Fibroblast of skin of scalp (primary cell): ENCODE data around the gene CCL17.
"Not testable (repeated sequence)": the region's sequence is repeated elsewhere in the genome, so short reads cannot be mapped to it uniquely, and the experiment has no call there.

Experiments
- DNase-seq: peaks from one replicate; pipeline ENCODE4 v3.0.0-alpha.2; 2013

The CCL17 gene

GRCh38 chr16:57432989-57433388 is 28.4 kb downstream of the CCL17 start:
- no peak for DNase-seq

GRCh38 chr16:57434003-57434402 is 29.4 kb downstream of the CCL17 start:
- no peak for DNase-seq

DNA sequence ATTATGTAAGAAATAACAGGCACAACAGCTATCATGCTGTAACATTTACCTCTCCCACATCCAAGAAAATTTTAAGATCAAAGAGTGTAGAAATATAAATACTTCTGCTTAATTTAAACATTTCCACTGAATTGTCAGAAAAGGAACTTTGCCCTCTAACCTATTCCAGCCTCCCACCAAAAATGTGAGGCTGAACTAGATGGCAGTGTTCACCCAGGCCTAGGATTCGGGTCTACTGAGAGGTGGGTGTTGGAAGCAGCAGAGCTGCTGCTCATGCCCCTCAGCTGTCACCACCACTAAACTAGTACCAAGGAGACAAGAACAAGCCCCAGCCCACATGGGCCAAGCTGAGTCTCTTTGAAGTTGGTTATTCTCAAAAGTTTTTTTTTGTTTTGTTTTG is 31.3 kb downstream of the CCL17 start:
- no peak for DNase-seq

GRCh38 chr16:57439947-57440346 is 35.4 kb downstream of the CCL17 start:
- DNase-seq, result not testable (repeated sequence)

DNA sequence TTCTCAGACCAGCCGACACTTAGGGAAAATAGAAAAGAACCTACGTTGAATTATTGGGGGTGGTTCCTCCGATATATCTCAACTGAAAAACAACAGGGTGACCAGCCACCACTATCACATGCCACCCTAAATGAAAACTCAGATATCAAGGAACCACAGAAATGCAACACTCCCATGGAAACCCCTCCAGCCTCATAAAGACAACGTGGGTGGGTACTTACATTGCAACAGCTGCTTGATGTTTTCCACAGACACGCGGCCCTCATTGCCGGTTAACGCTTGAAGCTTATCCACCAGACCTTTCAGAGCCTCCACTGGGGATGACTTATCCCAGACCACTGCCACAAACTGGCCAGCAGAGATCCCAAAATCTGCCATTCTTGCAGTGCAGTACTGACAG is 36.0 kb downstream of the CCL17 start:
- DNase-seq, result not testable (repeated sequence)

GRCh38 chr16:57444711-57445110 is 40.1 kb downstream of the CCL17 start:
- no peak for DNase-seq

DNA sequence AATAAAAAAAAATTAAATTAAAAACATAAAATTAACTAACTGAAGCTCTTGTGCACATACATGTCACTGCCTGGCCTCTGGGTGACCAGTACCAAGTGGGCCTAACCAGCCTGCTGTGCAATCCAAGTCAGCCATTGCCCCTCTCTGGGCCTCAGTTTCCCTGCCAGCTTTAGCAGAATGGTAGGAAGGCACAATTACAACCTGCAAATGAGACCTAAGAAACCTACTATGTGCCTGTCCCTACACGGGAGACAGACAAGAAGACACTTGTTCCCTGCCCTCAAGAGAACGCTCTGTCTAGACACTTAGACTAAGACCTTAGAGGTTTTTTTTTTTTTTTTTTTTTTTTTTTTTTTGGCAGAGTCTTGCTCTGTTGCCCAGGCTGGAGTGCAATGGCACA is 40.9 kb downstream of the CCL17 start:
- DNase-seq, result no peak

DNA sequence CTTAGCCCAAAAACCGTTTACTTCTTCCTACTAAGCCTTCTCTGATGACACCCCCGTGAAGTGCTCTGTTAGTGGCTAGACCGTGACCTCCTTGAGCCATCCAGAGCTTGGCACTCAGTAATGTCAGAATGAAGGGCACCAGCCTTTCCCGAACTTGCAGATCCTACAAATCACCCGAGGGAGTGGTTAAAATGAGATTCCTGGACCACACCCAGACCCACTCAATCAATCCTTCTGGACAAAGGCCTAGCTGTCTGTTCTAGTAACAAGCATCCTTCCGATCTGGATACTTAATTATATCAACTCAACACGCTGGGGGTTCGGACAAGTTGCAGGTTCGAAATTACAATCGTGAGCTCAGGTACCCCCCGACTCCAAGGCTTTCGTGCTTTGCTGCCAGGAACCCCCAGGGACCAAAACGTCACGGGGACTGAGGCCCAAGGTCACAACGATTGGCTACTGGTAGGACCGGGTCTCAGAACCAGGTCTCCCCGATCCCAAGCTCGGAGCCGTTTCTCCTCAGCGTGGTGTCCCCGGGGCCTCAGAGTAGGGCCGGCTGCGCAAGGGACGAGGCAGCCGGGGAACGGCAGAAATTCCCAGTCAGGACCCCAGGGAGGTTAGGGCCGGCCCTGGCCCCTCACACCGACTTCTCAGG is 42.1 kb downstream of the CCL17 start:
- DNase-seq, result peak; percentile 39

DNA sequence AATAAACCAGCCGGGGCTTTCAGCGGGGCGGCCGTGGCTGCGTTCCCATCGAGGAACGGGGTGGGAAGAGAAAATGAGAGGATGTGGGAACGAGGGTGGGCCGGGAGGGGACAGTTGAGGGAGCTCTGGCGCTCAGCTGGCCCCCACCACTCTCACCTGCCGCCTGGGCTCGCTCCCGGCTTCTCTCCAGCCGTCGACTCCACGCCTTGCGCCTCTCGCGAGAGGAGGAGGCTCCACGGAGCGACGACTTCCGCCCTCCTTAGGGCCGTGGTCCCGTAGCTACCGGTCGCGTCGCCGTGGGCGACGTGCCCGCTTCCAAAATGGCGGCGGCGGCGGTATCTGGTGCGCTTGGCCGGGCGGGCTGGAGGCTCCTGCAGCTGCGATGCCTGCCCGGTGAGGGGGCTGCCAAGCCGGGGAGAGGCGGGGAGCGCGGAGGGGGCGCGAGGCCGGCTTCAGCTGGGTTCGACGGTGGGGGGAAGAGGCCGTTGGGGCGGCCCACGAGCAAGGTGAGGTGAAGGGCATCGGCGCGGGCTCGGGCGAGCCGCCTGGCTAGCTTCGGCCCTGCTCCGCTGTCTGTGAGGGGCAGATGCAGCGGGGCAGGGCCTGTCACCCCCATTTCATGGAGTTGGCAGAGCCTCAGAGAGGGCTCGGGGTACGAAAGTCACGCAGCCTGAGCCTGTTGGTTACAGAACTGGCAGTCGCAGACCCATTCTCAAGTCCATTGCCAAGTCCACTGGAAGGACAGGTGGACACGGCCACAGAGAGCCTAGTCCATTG is 42.8 kb downstream of the CCL17 start, which contains the start of the genes CIAPIN1 and COQ9:
CIAPIN1 (minus strand) TSS at position 200 of the 777 bp plus-strand sequence. CDS start 6,457 bp downstream, outside the sequence.
COQ9 (plus strand) TSS at position 294 of the 777 bp plus-strand sequence; CDS start at position 321, 27 bp downstream.
- DNase-seq, result peak; percentile 94

- no peak for DNase-seq
These were observed 47.5 kb downstream of the CCL17 start for GRCh38 chr16:57452021-57452420.

- DNase-seq, result peak; percentile 85
These were observed 57.8 kb downstream of the CCL17 start, which contains the start of gene POLR2C for GRCh38 chr16:57462209-57462977. TSS of gene POLR2C (plus strand) at chr16:57462679. CDS start at chr16:57462725, 46 bp downstream.

DNA sequence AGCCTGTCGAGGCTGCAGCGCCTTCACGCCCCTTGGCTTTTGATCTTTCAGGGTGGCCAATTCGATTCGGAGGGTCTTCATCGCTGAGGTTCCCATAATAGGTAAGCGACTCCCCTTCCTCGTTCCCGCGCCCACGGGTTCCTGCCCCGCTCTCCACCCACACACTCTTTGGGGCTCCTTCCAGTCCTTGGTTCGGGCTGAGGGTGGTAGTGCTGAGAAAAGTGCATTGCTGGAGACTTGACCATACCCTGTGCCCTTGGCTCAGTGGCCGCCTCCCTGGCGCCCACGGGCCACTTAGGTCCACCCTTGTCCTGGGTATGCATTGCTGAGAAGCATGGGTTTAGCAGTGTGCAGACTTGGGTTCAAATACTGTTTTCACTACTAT is 58.4 kb downstream of the CCL17 start:
- no peak for DNase-seq

GRCh38 chr16:57464523-57464922 is 60.0 kb downstream of the CCL17 start:
- DNase-seq, result no peak
